HL-60 (cell line): ENCODE data around the gene NKX6-1.

Experiments used
- DNase-seq, 2 experiments: peaks; one replicate each; pipeline ENCODE4 v3.0.0-alpha.2; 2010 to 2020; ENCODE audit warnings: low read depth in 1 of 2, low spot score in 1 of 2
- H3K27ac ChIP-seq: fragments of 250-450 bp; sonication (Bioruptor Pico); replicated peaks from 2 replicates; pipeline ENCODE4 v1.5.1; 2020; ENCODE audit warnings: mild to moderate bottlenecking, moderate library complexity
- H3K27me3 ChIP-seq: fragments of 250-450 bp; sonication (Bioruptor Pico); 2 replicates; pipeline ENCODE4 v1.5.1; 2021; ENCODE audit warnings: mild to moderate bottlenecking, moderate library complexity; ENCODE audit not compliant: insufficient read depth, poor library complexity, severe bottlenecking
- H3K4me3 ChIP-seq: replicated peaks from 2 replicates; pipeline ENCODE4 v1.5.1; 2011; ENCODE audit warnings: mild to moderate bottlenecking, control low read depth, low read length; ENCODE audit not compliant: insufficient read depth
- CTCF ChIP-seq: IDR thresholded peaks from one replicate; pipeline ENCODE4 v1.5.1; 2011; ENCODE audit warnings: low read length, control low read depth, inconsistent platforms; ENCODE audit not compliant: insufficient read depth
- GABPA ChIP-seq: IDR thresholded peaks from 2 replicates; pipeline ENCODE4 v1.6.1; 2012; ENCODE audit warnings: low read depth
- POLR2AphosphoS5 ChIP-seq: IDR thresholded peaks from 2 replicates; pipeline ENCODE4 v1.6.1; 2012; ENCODE audit warnings: low read depth
- REST ChIP-seq: IDR thresholded peaks from 2 replicates; pipeline ENCODE4 v1.6.1; 2012; ENCODE audit warnings: low read depth; ENCODE audit not compliant: insufficient replicate concordance
- SPI1 ChIP-seq: IDR thresholded peaks from 2 replicates; pipeline ENCODE4 v1.6.1; 2012; ENCODE audit warnings: low read depth, mild to moderate bottlenecking, borderline replicate concordance

The NKX6-1 gene

GRCh38 chr4:84467601-84468000 lies 31.5 kb downstream of the NKX6-1 start:
- no peak for DNase-seq
- TF ChIP-seq GABPA (no peak), POLR2AphosphoS5 (no peak), CTCF (no peak), REST (no peak), SPI1 (no peak)
- Histone ChIP-seq H3K27ac (no peak overlapping the region), H3K27me3 (peaks cover 3% of the 10 kb centered on the region), H3K4me3 (no peak overlapping the region)

- peaks cover 5% of the 10 kb centered on the region for H3K27me3 ChIP-seq
- no peak for DNase-seq
- H3K27ac ChIP-seq = no peak overlapping the region
- no peak overlapping the region for H3K4me3 ChIP-seq
- TF ChIP-seq CTCF = no peak
- no peak for TF ChIP-seq POLR2AphosphoS5
Measured at GRCh38 chr4:84459783-84460182, 39.3 kb downstream of the NKX6-1 start.

GRCh38 chr4:84456157-84456556 lies 42.9 kb downstream of the NKX6-1 start:
- TF ChIP-seq CTCF = no peak
- TF ChIP-seq SPI1 = no peak
- no peak for TF ChIP-seq REST
- TF ChIP-seq POLR2AphosphoS5 = no peak
- Histone ChIP-seq H3K27me3 (peaks cover 2% of the 10 kb centered on the region), H3K4me3 (no peak overlapping the region), H3K27ac (no peak overlapping the region)
- DNase-seq = no peak

- Histone ChIP-seq H3K27me3 (peaks cover 2% of the 10 kb centered on the region), H3K4me3 (no peak overlapping the region), H3K27ac (no peak overlapping the region)
- DNase-seq = no peak
- TF ChIP-seq POLR2AphosphoS5 (no peak), GABPA (no peak), SPI1 (no peak), REST (no peak)
Measured at GRCh38 chr4:84455697-84456096, 43.4 kb downstream of the NKX6-1 start.
